Fibroblast of skin of left biceps (primary cell): Measurements from ENCODE around the gene ACOT2.
"Not testable (repeated sequence)": the region's sequence is repeated elsewhere in the genome, so short reads cannot be mapped to it uniquely, and the experiment has no call there.

Experiments used
- DNase-seq, 2 experiments: peaks; one replicate each; pipeline ENCODE4 v3.0.0-alpha.2; 2013; ENCODE audit warnings: low read depth in 2 of 2

Gene ACOT2

GRCh38 chr14:73569185-73569958 lies at the start of gene ACOT2:
Gene ACOT2, plus strand, starts transcription at chr14:73569213. Its CDS starts 28 bp downstream, at chr14:73569241.
- DNase-seq: peak; percentile 76 to 77

- DNase-seq: no peak
Observed at GRCh38 chr14:73521229-73521628, 47.8 kb upstream of the ACOT2 start.

GRCh38 chr14:73524493-73524892 lies 44.5 kb upstream of the ACOT2 start:
- DNase-seq: no peak

GRCh38 chr14:73526036-73526984 lies 42.7 kb upstream of the ACOT2 start:
- DNase-seq: no peak

- not testable (repeated sequence) for DNase-seq
Observed at GRCh38 chr14:73529356-73529755, 39.7 kb upstream of the ACOT2 start.

GRCh38 chr14:73531971-73532370 lies 37.0 kb upstream of the ACOT2 start:
- DNase-seq: not testable (repeated sequence)

GRCh38 chr14:73537244-73538045 lies 31.6 kb upstream of the ACOT2 start:
- DNase-seq: not testable (repeated sequence)

GRCh38 chr14:73539017-73539416 lies 30.0 kb upstream of the ACOT2 start:
- DNase-seq: not testable (repeated sequence)

- DNase-seq: not testable (repeated sequence)
Observed at GRCh38 chr14:73542961-73543360, 26.1 kb upstream of the ACOT2 start.

GRCh38 chr14:73545353-73545752 lies 23.7 kb upstream of the ACOT2 start:
- DNase-seq: not testable (repeated sequence)

- DNase-seq: not testable (repeated sequence)
Observed at GRCh38 chr14:73549097-73549496, 19.9 kb upstream of the ACOT2 start.

GRCh38 chr14:73549889-73550524 lies 19.0 kb upstream of the ACOT2 start:
- not testable (repeated sequence) for DNase-seq

GRCh38 chr14:73553845-73554244 lies 15.2 kb upstream of the ACOT2 start:
- DNase-seq: no peak

GRCh38 chr14:73557201-73557600 lies 11.8 kb upstream of the ACOT2 start:
- not testable (repeated sequence) for DNase-seq

GRCh38 chr14:73558238-73558637 lies 10.8 kb upstream of the ACOT2 start:
- not testable (repeated sequence) for DNase-seq

- DNase-seq: not testable (repeated sequence)
Observed at GRCh38 chr14:73562256-73562655, 6.8 kb upstream of the ACOT2 start.

GRCh38 chr14:73562696-73563095 lies 6.3 kb upstream of the ACOT2 start:
- DNase-seq: not testable (repeated sequence)

GRCh38 chr14:73566431-73566830 lies 2.6 kb upstream of the ACOT2 start:
- DNase-seq: not testable (repeated sequence)

- not testable (repeated sequence) for DNase-seq
Observed at GRCh38 chr14:73566935-73567334, 2.1 kb upstream of the ACOT2 start.

GRCh38 chr14:73567358-73567757 lies 1.7 kb upstream of the ACOT2 start:
- DNase-seq: no peak
